OCI-LY3 (cell line): Measurements from ENCODE around the gene HDAC1.

Source experiments
- EZH2phosphoT487 ChIP-seq: fragments of 200-600 bp; shearing (Covaris generic); IDR thresholded peaks from 2 replicates; pipeline ENCODE4 v1.6.1; 2018; ENCODE audit warnings: antibody characterized with exemption, mixed run types, low read depth
- TF ChIP-seq, protein P1 (sequence below): fragments of 200-600, 300-600 bp; sonication (generic); IDR thresholded peaks from 2 replicates; pipeline ENCODE4 v1.5.1; 2014; ENCODE audit warnings: antibody characterized with exemption, low read length, low read depth

DNA sequence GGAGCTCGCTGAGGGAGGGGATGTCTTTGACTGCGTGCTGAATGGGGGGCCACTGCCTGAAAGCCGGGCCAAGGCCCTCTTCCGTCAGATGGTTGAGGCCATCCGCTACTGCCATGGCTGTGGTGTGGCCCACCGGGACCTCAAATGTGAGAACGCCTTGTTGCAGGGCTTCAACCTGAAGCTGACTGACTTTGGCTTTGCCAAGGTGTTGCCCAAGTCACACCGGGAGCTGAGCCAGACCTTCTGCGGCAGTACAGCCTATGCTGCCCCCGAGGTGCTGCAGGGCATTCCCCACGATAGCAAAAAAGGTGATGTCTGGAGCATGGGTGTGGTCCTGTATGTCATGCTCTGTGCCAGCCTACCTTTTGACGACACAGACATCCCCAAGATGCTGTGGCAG lies 71.8 kb downstream of the HDAC1 start:
- TF ChIP-seq, protein P1, sequence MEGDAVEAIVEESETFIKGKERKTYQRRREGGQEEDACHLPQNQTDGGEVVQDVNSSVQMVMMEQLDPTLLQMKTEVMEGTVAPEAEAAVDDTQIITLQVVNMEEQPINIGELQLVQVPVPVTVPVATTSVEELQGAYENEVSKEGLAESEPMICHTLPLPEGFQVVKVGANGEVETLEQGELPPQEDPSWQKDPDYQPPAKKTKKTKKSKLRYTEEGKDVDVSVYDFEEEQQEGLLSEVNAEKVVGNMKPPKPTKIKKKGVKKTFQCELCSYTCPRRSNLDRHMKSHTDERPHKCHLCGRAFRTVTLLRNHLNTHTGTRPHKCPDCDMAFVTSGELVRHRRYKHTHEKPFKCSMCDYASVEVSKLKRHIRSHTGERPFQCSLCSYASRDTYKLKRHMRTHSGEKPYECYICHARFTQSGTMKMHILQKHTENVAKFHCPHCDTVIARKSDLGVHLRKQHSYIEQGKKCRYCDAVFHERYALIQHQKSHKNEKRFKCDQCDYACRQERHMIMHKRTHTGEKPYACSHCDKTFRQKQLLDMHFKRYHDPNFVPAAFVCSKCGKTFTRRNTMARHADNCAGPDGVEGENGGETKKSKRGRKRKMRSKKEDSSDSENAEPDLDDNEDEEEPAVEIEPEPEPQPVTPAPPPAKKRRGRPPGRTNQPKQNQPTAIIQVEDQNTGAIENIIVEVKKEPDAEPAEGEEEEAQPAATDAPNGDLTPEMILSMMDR: no peak
- TF ChIP-seq EZH2phosphoT487: no peak
